ENCODE results near the gene HYAL2.

HYAL2 gene

DNA sequence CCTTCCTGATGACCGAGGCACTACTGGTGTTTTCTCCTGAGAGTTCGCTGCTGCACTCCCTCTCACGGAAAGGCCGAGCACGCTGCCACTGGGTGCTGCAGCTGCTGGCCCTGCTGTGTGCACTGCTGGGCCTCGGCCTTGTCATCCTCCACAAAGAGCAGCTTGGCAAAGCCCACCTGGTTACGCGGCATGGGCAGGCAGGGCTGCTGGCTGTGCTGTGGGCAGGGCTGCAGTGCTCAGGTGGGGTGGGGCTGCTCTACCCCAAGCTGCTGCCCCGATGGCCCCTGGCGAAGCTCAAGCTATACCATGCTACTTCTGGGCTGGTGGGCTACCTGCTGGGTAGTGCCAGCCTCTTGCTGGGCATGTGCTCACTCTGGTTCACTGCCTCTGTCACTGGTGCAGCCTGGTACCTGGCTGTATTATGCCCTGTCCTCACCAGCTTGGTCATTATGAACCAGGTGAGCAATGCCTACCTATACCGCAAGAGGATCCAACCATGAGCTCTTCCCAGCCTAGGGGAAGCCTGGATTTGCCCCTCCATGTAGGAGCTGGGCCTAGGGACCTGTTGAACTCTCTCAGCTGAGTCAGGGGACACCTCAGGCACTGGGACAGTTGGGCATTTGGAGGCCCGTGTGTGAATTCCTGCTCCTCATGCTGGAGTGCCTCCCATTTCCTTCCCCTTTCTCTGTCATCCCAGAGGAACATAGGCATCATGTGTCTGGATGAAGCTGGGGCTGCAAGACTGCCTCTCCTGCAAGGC lies 30.9 kb upstream of the HYAL2 start:
- H3K4me3 ChIP-seq = no peak overlapping the region
- intact Hi-C loops (cut with DNase I; ENCODE audit: low total_unique reads) = no loop called here
- no peak overlapping the region for H3K27ac ChIP-seq
- peaks cover 0 to 71% (median 58%) of the 10 kb centered on the region in 4 donors for H3K4me1 ChIP-seq
- H3K27me3 ChIP-seq = no peaks in the 10 kb centered on the region
- peaks cover 19 to 44% (median 43%) of the 10 kb centered on the region in 3 donors for H3K36me3 ChIP-seq
- no peak for DNase-seq
- TF ChIP-seq, protein P1, sequence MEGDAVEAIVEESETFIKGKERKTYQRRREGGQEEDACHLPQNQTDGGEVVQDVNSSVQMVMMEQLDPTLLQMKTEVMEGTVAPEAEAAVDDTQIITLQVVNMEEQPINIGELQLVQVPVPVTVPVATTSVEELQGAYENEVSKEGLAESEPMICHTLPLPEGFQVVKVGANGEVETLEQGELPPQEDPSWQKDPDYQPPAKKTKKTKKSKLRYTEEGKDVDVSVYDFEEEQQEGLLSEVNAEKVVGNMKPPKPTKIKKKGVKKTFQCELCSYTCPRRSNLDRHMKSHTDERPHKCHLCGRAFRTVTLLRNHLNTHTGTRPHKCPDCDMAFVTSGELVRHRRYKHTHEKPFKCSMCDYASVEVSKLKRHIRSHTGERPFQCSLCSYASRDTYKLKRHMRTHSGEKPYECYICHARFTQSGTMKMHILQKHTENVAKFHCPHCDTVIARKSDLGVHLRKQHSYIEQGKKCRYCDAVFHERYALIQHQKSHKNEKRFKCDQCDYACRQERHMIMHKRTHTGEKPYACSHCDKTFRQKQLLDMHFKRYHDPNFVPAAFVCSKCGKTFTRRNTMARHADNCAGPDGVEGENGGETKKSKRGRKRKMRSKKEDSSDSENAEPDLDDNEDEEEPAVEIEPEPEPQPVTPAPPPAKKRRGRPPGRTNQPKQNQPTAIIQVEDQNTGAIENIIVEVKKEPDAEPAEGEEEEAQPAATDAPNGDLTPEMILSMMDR (IDR thresholded peaks at IDR 0.05) = no peak
- no peaks in the 10 kb centered on the region for H3K9me3 ChIP-seq

DNA sequence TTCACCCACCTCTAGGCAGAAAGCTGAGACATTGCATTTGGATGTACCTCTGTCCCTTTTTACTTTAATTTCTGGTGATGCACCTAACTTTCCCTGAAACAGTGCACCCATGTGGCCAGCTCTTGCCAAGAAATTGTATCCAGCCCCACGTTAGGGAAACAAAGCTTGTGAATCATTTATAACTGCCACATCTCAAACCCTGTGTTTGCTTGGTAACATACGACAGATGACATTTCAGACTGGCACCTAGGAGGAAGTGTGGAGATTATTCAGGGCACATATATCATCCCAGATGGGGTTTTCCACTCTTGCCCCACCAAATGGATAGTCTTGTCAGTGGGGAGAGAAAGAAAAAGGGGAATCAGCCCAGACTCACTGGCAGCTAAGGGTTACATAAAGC lies 30.2 kb upstream of the HYAL2 start:
- Histone ChIP-seq H3K4me1 (peaks cover 0 to 67% (median 51%) of the 10 kb centered on the region in 4 donors), H3K36me3 (peaks cover 19 to 49% (median 47%) of the 10 kb centered on the region in 3 donors), H3K27ac (no peak overlapping the region), H3K4me3 (no peak overlapping the region), H3K9me3 (no peaks in the 10 kb centered on the region), H3K27me3 (no peaks in the 10 kb centered on the region)
- intact Hi-C loops (cut with DNase I; ENCODE audit: low total_unique reads) = no loop called here
- DNase-seq = no peak
- TF ChIP-seq, protein P1 (IDR thresholded peaks at IDR 0.05) = no peak

DNA sequence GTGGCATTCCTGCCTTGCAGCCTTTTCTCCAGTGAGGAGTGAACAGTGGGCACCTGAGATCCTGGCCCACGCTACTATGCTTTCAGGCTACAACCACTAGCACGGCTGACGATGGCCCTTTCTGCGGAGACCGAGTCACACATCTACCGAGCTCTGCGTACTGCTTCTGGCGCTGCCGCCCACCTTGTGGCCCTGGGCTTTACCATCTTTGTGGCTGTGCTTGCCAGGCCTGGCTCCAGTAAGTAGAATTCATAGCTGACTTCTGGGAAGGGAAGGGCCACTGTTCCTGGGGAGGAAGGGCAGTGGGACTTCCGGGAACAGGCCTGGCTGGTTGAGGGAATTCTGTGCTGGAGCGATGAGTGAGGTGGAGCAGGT lies 28.8 kb upstream of the HYAL2 start:
- Histone ChIP-seq H3K36me3 (peaks cover 19 to 54% (median 46%) of the 10 kb centered on the region in 3 donors), H3K4me3 (peak overlapping the region; percentile 68 to 84), H3K9me3 (no peaks in the 10 kb centered on the region), H3K4me1 (peaks cover 0 to 52% (median 37%) of the 10 kb centered on the region in 4 donors), H3K27ac (peak overlapping the region; percentile 88 to 94), H3K27me3 (no peaks in the 10 kb centered on the region)
- intact Hi-C loops (cut with DNase I; ENCODE audit: low total_unique reads) = no loop called here
- TF ChIP-seq, protein P1 (IDR thresholded peaks at IDR 0.05) = no peak
- DNase-seq = no peak

DNA sequence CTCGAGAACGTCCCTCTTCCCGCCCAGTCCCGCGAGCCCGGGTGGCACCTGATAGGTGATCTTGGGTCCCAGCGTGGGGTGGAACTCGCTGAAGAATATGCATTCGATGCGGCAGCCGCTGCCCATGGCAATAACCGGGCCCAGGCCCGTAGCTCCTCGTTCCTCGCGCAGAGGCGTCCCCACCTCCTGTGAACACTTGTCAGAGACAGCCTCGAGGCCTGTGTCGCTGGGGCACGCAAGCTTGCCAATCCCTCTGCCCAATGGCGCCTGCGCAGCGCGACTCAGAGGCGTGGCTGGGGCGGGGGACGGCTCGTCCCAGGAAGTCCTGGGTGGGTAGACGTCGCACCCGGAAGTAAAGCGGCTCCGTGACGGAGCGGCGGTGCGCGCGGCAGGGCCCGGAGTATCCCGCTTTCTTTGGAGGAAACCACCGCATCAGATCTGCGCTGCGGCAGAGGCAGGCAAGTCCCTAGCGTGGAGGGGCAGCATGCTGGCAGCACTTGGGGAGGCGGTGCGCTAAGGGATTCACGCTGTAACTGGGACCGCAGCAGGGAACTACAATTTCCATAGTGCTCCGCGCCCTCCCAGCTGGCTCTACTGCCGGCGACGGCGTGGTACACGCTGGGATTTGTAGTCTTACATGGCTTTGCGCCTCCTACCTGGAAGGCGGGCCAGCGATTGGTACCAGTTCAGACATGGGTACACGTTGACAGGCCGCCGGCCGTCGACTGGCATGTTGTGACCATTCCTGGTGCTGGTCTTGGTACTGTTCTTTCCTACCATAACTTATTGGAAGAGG lies 28.2 kb upstream of the HYAL2 start, which contains the start of the genes CYB561D2 and NPRL2:
Gene CYB561D2, plus strand, starts transcription at position 336 of the 796 bp plus-strand sequence. CDS start 572 bp downstream, outside the sequence.
Gene NPRL2, minus strand, starts transcription at position 249 of the 796 bp plus-strand sequence. Its CDS starts 123 bp downstream, at position 126.
- Histone ChIP-seq H3K4me1 (peaks cover 0 to 50% (median 34%) of the 10 kb centered on the region in 4 donors), H3K9me3 (no peaks in the 10 kb centered on the region), H3K36me3 (peaks cover 19 to 48% (median 42%) of the 10 kb centered on the region in 3 donors), H3K27ac (peak within 1 kb of the TSS; percentile 88 to 94), H3K4me3 (peak within 1 kb of the TSS; percentile 68 to 84), H3K27me3 (no peaks in the 10 kb centered on the region)
- TF ChIP-seq, protein P1 (IDR thresholded peaks at IDR 0.05) = no peak
- DNase-seq = peak; percentile 95 to 99
- intact Hi-C loops (cut with DNase I; ENCODE audit: low total_unique reads) = no loop called here

DNA sequence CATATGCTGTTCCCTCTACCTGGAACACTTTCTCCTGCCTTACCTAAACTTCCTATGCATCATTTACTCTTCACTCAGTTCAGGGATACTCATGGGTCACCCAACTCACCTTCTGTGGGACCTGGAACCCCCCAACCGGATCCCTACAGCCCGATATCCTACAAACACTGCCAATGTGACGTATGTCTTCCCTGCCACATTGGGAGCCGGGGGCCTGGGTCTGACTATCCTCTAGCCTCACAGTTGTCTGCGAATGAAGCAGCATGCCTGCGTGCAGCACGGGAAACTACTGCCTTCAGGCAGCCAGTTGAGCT lies 27.6 kb upstream of the HYAL2 start:
- Histone ChIP-seq H3K4me3 (peak overlapping the region; percentile 68 to 84), H3K27me3 (no peaks in the 10 kb centered on the region), H3K4me1 (peaks cover 0 to 50% (median 35%) of the 10 kb centered on the region in 4 donors), H3K9me3 (no peaks in the 10 kb centered on the region), H3K36me3 (peaks cover 17 to 42% (median 36%) of the 10 kb centered on the region in 3 donors), H3K27ac (peak overlapping the region; percentile 88 to 94)
- no peak for DNase-seq
- TF ChIP-seq, protein P1 (IDR thresholded peaks at IDR 0.05) = no peak
- intact Hi-C loops (cut with DNase I; ENCODE audit: low total_unique reads) = no loop called here

Data from tibial artery (tissue), 4 donors.